Measurements from ENCODE around the gene PACC1. TPM values are rescaled to one million over a fixed set of nuclear protein-coding genes. Genes with fewer than 3 reads are reported as not detected.

The PACC1 gene
- polyA plus RNA-seq, 2 of the 4 experiments (the other 2 are of a cell fraction) = 11.9 to 19.6 TPM

DNA sequence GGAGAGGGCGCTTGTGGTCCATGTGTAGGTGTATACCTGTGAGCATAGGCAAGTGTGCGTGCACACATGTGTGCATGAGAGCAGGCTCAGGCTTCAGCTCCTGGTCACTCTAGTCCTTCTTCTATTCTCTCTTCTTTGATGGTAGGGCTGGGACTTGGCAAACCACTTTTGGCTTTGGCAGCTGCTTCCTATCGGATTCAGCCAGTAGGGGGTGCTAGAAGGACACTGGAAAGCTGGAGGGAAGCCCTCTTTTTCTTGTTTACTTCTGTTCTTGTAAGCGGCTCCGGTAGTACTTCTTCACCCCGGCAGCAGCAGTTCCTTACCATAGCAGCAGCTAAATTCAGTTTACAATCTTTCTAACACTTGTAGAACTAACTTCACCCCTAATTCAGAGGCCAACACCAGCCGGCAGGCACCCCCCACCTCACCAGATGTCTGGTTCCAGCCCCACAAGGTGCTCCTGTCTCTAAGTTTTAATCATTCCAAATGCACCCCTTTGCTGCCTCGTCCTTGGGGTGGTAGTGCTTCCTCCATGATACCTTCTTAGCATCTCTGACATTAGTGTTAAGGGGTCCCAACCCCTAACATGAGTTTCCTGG, 43.2 kb upstream of the PACC1 start:
- FAIRE-seq = no peak
- WGBS (ENCODE audit: missing lambda C conversion rate) = 42% methylated on average over 8 of the region's 8 CpGs
- no peak for ATAC-seq

DNA sequence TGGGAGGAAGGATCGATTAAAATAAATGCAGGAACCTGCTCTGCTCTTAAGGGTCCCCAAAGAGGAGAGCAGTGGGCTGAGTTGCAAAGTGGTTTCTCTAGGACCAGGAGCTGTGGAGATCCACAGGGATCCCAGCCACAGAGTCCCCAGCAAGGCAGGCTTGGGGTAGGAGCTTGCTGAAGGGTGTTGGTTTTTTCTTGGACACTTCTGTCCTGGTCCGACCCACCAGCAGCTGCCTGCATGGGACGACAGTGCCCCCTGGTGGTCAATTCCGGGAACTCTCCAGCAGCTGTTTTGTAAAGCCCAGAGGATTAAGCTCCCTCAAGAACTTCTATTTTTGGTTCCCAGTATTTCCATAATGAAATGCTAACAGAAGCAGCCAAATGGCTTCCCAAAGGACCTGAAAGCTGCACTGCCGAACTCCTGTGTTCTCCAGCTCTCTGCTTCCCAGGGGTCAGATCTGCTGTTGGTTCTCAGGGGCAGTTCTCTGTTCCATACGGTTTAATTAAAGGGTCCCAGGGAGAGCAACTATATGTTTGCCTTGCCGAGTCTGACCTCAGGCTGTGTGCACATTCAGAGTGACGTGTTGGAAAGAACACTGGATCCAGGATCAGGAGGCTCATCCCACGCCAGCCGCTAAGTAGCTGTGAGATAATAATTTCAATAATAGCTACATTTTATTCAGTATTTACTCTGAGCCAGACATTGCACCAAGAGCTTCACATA, 41.3 kb upstream of the PACC1 start:
- Histone ChIP-seq H3K4me2 (no peak overlapping the region), H3K9me3 (peaks cover 10% of the 10 kb centered on the region; the same call in 1 of the 3 replicates), H3K4me3 (no peak overlapping the region), H3K27ac (no peak overlapping the region), H3K4me1 (no peaks in the 10 kb centered on the region)
- CTCF ChIA-PET = interaction anchor here (0.6 to 12.8 kb wide), 87 partner anchors 9 to 1014 kb away, joined by 3 to 230 read pairs (median 4); partner anchors contain the start of genes DTL, INTS7, NENF and PACC1
- ATAC-seq = peak; percentile 84 to 91
- TF ChIP-seq POLR2A (IDR thresholded peaks at IDR 0.05; ENCODE audit: low read length) = no peak
- TF ChIP-seq BHLHE40 (IDR thresholded peaks at IDR 0.05; ENCODE audit: low read depth, low read length) = 0 out of 2 replicates have a peak, but pooled peaks have one; percentile 22
- peak; percentile 91 for TF ChIP-seq SMC3 (IDR thresholded peaks at IDR 0.05)
- no peak for TF ChIP-seq PHF8 (IDR thresholded peaks at IDR 0.05; ENCODE audit: borderline replicate concordance, low read depth)
- no peak for TF ChIP-seq FOSL2 (IDR thresholded peaks at IDR 0.05)
- no peak for TF ChIP-seq FOSL2 (CRISPR knock-in tag; IDR thresholded peaks at IDR 0.05)
- TF ChIP-seq ZSCAN20 (CRISPR knock-in tag; IDR thresholded peaks at IDR 0.05) = no peak
- TF ChIP-seq KDM5A (IDR thresholded peaks at IDR 0.05) = no peak
- TF ChIP-seq, protein P1, sequence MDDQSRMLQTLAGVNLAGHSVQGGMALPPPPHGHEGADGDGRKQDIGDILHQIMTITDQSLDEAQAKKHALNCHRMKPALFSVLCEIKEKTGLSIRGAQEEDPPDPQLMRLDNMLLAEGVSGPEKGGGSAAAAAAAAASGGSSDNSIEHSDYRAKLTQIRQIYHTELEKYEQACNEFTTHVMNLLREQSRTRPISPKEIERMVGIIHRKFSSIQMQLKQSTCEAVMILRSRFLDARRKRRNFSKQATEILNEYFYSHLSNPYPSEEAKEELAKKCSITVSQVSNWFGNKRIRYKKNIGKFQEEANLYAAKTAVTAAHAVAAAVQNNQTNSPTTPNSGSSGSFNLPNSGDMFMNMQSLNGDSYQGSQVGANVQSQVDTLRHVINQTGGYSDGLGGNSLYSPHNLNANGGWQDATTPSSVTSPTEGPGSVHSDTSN (IDR thresholded peaks at IDR 0.05) = no peak
- no peak for TF ChIP-seq TFCP2L1 (CRISPR knock-in tag; IDR thresholded peaks at IDR 0.05)
- no peak for TF ChIP-seq MYC (IDR thresholded peaks at IDR 0.05; ENCODE audit: borderline replicate concordance, low read length)
- TF ChIP-seq JUN (IDR thresholded peaks at IDR 0.05) = no peak
- TF ChIP-seq, protein P2, sequence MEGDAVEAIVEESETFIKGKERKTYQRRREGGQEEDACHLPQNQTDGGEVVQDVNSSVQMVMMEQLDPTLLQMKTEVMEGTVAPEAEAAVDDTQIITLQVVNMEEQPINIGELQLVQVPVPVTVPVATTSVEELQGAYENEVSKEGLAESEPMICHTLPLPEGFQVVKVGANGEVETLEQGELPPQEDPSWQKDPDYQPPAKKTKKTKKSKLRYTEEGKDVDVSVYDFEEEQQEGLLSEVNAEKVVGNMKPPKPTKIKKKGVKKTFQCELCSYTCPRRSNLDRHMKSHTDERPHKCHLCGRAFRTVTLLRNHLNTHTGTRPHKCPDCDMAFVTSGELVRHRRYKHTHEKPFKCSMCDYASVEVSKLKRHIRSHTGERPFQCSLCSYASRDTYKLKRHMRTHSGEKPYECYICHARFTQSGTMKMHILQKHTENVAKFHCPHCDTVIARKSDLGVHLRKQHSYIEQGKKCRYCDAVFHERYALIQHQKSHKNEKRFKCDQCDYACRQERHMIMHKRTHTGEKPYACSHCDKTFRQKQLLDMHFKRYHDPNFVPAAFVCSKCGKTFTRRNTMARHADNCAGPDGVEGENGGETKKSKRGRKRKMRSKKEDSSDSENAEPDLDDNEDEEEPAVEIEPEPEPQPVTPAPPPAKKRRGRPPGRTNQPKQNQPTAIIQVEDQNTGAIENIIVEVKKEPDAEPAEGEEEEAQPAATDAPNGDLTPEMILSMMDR (IDR thresholded peaks at IDR 0.05) = peak; percentile 97
- TF ChIP-seq, protein P3, sequence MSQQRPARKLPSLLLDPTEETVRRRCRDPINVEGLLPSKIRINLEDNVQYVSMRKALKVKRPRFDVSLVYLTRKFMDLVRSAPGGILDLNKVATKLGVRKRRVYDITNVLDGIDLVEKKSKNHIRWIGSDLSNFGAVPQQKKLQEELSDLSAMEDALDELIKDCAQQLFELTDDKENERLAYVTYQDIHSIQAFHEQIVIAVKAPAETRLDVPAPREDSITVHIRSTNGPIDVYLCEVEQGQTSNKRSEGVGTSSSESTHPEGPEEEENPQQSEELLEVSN (IDR thresholded peaks at IDR 0.05; ENCODE audit: borderline replicate concordance, low read depth) = no peak
- TF ChIP-seq ZC3H11A (IDR thresholded peaks at IDR 0.05) = no peak
- peak; percentile 96 to 98 for TF ChIP-seq RAD21 (conservative IDR thresholded peaks at IDR 0.05 in 1 of 2, IDR thresholded peaks at IDR 0.05 in 1 of 2)
- TF ChIP-seq HEYL (CRISPR knock-in tag; IDR thresholded peaks at IDR 0.05) = no peak
- no peak for TF ChIP-seq GATA3 (IDR thresholded peaks at IDR 0.05; ENCODE audit: borderline replicate concordance)
- no peak for TF ChIP-seq JUNB (IDR thresholded peaks at IDR 0.05)
- TF ChIP-seq, protein P4, sequence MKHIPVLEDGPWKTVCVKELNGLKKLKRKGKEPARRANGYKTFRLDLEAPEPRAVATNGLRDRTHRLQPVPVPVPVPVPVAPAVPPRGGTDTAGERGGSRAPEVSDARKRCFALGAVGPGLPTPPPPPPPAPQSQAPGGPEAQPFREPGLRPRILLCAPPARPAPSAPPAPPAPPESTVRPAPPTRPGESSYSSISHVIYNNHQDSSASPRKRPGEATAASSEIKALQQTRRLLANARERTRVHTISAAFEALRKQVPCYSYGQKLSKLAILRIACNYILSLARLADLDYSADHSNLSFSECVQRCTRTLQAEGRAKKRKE (CRISPR knock-in tag; IDR thresholded peaks at IDR 0.05; ENCODE audit: low read depth) = no peak
- no peak for TF ChIP-seq RNF2 (IDR thresholded peaks at IDR 0.05; ENCODE audit: borderline replicate concordance, low read depth)
- no peak for TF ChIP-seq HDAC2 (IDR thresholded peaks at IDR 0.05)
- no peak for TF ChIP-seq EP300 (IDR thresholded peaks at IDR 0.05)
- TF ChIP-seq RCOR1 (IDR thresholded peaks at IDR 0.05; ENCODE audit: low read depth, low read length) = no peak
- TF ChIP-seq, protein P5, sequence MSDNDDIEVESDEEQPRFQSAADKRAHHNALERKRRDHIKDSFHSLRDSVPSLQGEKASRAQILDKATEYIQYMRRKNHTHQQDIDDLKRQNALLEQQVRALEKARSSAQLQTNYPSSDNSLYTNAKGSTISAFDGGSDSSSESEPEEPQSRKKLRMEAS (IDR thresholded peaks at IDR 0.05) = no peak
- TF ChIP-seq RFX5 (IDR thresholded peaks at IDR 0.05) = no peak
- no peak for TF ChIP-seq RARB (CRISPR knock-in tag; IDR thresholded peaks at IDR 0.05)
- WGBS (ENCODE audit: missing lambda C conversion rate) = 34% methylated on average over 10 of the region's 10 CpGs
- peak; percentile 80 to 82 for DNase-seq (ENCODE audit: low read depth in 1 of 2, low spot score in 1 of 2)
- FAIRE-seq = no peak
- POLR2A ChIA-PET = interaction anchor here (0.9 to 1.5 kb wide), 5 partner anchors 14 to 421 kb away, joined by 3 to 8 read pairs (median 4); partner anchors contain the start of genes ATF3, DTL and INTS7

More for the DNA sequence above, 43.2 kb upstream of the PACC1 start:
- no peak overlapping the region for H3K4me2 ChIP-seq
- no peak overlapping the region for H3K27ac ChIP-seq
- DNase-seq (ENCODE audit: low read depth in 1 of 2, low spot score in 1 of 2) = peak; percentile 37 to 71
- CTCF ChIA-PET = interaction anchor here (0.7 to 12.8 kb wide), 24 partner anchors 9 to 777 kb away, joined by 3 to 230 read pairs (median 6); partner anchors contain the start of gene NENF
- TF ChIP-seq, protein P2 (IDR thresholded peaks at IDR 0.05) = peak; percentile 51
- TF ChIP-seq RAD21 (conservative IDR thresholded peaks at IDR 0.05 in 1 of 2, IDR thresholded peaks at IDR 0.05 in 1 of 2) (peak; percentile 52 to 73), SMC3 (IDR thresholded peaks at IDR 0.05) (peak; percentile 40; the same call in 1 of the 3 replicates), ZNF302 (CRISPR knock-in tag; IDR thresholded peaks at IDR 0.05) (no peak)
- H3K9me3 ChIP-seq = peaks cover 10% of the 10 kb centered on the region; the same call in 1 of the 3 replicates
- no peaks in the 10 kb centered on the region for H3K4me1 ChIP-seq
- POLR2A ChIA-PET = interaction anchor here (1.5 kb wide), 1 partner anchor 151 kb away, joined by 6 read pairs; the partner anchor contains the start of gene ATF3
- no peak overlapping the region for H3K4me3 ChIP-seq

All from A549 (cell line).